GM12865 (cell line): ENCODE measurements around the gene BAG3.
A peak's percentile ranks its signal among the peaks of the same experiment; 100 is the strongest.

Source experiments
- DNase-seq: peaks from one replicate; pipeline ENCODE4 v3.0.0; 2010; ENCODE audit warnings: low read depth
- H3K4me3 ChIP-seq: 2 replicates; pipeline ENCODE4 v1.5.1; 2011; ENCODE audit warnings: mild to moderate bottlenecking, low read depth, low read length, control low read depth
- CTCF ChIP-seq: IDR thresholded peaks from 2 replicates; pipeline ENCODE4 v1.5.1; 2011; ENCODE audit warnings: low read length, control low read depth, low read depth, inconsistent platforms; ENCODE audit not compliant: insufficient read depth; ENCODE audit errors: missing control alignments

The BAG3 gene

GRCh38 chr10:119726676-119727261, 75.6 kb downstream of the BAG3 start:
- no peak for TF ChIP-seq CTCF
- no peak for DNase-seq
- H3K4me3 ChIP-seq = peak overlapping the region; percentile 64
